Neural progenitor cell (in vitro differentiated cells): ENCODE data around the gene TWIST2. TPM values are rescaled to one million over a fixed set of nuclear protein-coding genes. Genes with fewer than 3 reads are reported as not detected.

ENCODE experiments used
- DNase-seq: peaks from one replicate; pipeline ENCODE4 v3.0.0-alpha.2; 2016; ENCODE audit warnings: low spot score
- H2AFZ ChIP-seq: fragments of 200-600 bp; sonication (generic); replicated peaks from 2 replicates; pipeline ENCODE4 v1.6.1; 2016; ENCODE audit warnings: antibody characterized with exemption
- H3F3A ChIP-seq: fragments of 200-600 bp; sonication (generic); 2 replicates; pipeline ENCODE4 v1.6.1; 2016; ENCODE audit warnings: antibody characterized with exemption, low read depth
- H3K27ac ChIP-seq: fragments of 200-600 bp; sonication (generic); 2 replicates; pipeline ENCODE4 v1.5.1; 2016; ENCODE audit warnings: mild to moderate bottlenecking
- H3K27me3 ChIP-seq: fragments of 200-600 bp; sonication (generic); 2 replicates; pipeline ENCODE4 v1.6.1; 2016; ENCODE audit warnings: mild to moderate bottlenecking, moderate library complexity
- H3K36me3 ChIP-seq: fragments of 200-600 bp; sonication (generic); 2 replicates; pipeline ENCODE4 v1.5.1; 2016
- H3K4me1 ChIP-seq: fragments of 200-600 bp; sonication (generic); 2 replicates; pipeline ENCODE4 v1.6.1; 2016; ENCODE audit warnings: mixed run types
- H3K4me2 ChIP-seq: fragments of 200-600 bp; sonication (generic); 2 replicates; pipeline ENCODE4 v1.6.1; 2016
- H3K4me3 ChIP-seq: fragments of 200-600 bp; sonication (generic); 2 replicates; pipeline ENCODE4 v1.5.1; 2016
- H3K79me2 ChIP-seq: fragments of 200-600 bp; sonication (generic); 2 replicates; pipeline ENCODE4 v1.6.1; 2016; ENCODE audit warnings: low read depth
- H3K9ac ChIP-seq: fragments of 200-600 bp; sonication (generic); 2 replicates; pipeline ENCODE4 v1.6.1; 2016
- H3K9me3 ChIP-seq: fragments of 200-600 bp; sonication (generic); 2 replicates; pipeline ENCODE4 v1.5.1; 2016; ENCODE audit warnings: low read depth
- H4K20me1 ChIP-seq: fragments of 200-600 bp; sonication (generic); 2 replicates; pipeline ENCODE4 v1.6.1; 2016; ENCODE audit warnings: low read depth
- H3K27ac Mint-ChIP-seq: 3 replicates; pipeline ENCODE4 v1.8.0; 2021; ENCODE audit warnings: mixed read lengths
- H3K27me3 Mint-ChIP-seq: 2 replicates; pipeline ENCODE4 v1.8.0; 2022; ENCODE audit warnings: low read depth, mild to moderate bottlenecking, inconsistent platforms, moderate library complexity, mixed read lengths; ENCODE audit not compliant: insufficient read depth
- H3K36me3 Mint-ChIP-seq: 3 replicates; pipeline ENCODE4 v1.8.0; 2021; ENCODE audit warnings: mixed read lengths
- H3K4me1 Mint-ChIP-seq: 3 replicates; pipeline ENCODE4 v1.8.0; 2021; ENCODE audit warnings: mixed read lengths
- H3K4me3 Mint-ChIP-seq: 3 replicates; pipeline ENCODE4 v1.8.0; 2021; ENCODE audit warnings: mild to moderate bottlenecking, moderate library complexity, mixed read lengths
- H3K9me3 Mint-ChIP-seq: 3 replicates; pipeline ENCODE4 v1.8.0; 2020; ENCODE audit warnings: mixed read lengths
- EZH2 ChIP-seq: fragments of 200-600 bp; sonication (generic); IDR thresholded peaks from 2 replicates; pipeline ENCODE4 v1.6.1; 2017; ENCODE audit warnings: antibody characterized with exemption, mild to moderate bottlenecking, moderate library complexity
- EZH2phosphoT487 ChIP-seq: fragments of 200-600 bp; sonication (generic); IDR thresholded peaks from 2 replicates; pipeline ENCODE4 v1.6.1; 2017; ENCODE audit warnings: antibody characterized with exemption
- total RNA-seq: library from RNA; depleted of rRNA; stranded (reverse); fragments of >200 nt; gene quantifications from 2 replicates; pipeline ENCODE4 v1.2.3, GENCODE V29; 2015; ENCODE audit warnings: low replicate concordance
- TF ChIP-seq, protein P1 (sequence below): fragments of 200-600 bp; sonication (generic); IDR thresholded peaks from 2 replicates; pipeline ENCODE4 v1.5.1; 2017; ENCODE audit warnings: antibody characterized with exemption, mild to moderate bottlenecking

The TWIST2 gene
- total RNA-seq, 1 donor from 2014 or later, result 0.51 TPM

DNA sequence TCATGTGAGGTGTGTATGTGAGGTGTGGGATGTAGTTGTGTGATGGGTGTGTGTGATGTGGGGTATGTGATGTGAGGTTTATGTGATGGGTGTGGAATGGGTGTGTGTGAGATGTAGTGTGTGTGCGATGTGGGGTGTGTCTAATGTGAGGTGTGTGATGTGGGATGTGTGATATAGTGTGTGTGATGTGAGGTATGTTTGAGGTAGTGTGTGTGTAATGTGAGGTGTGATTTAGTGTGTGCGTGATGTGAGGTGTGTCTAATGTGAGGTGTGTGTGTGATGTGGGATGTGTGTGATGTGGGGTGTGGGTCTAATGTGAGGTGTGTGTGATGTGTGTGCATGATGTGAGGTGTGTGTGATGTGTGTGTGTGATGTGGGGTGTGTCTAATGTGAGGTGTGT, 55.3 kb downstream of the TWIST2 start:
- Histone ChIP-seq H3K36me3 (no peaks in the 10 kb centered on the region), H3K4me2 (no peak overlapping the region), H2AFZ (no peak overlapping the region), H3K79me2 (no peaks in the 10 kb centered on the region), H3K27me3 (no peaks in the 10 kb centered on the region), H3K4me1 (peaks cover 10% of the 10 kb centered on the region), H3K9ac (no peak overlapping the region), H4K20me1 (no peaks in the 10 kb centered on the region), H3K4me3 (no peak overlapping the region), H3F3A (peaks cover 3% of the 10 kb centered on the region), H3K9me3 (no peaks in the 10 kb centered on the region), H3K27ac (no peak overlapping the region)
- Mint-ChIP-seq H3K27me3 (peaks cover 10% of the 10 kb centered on the region), H3K9me3 (no peaks in the 10 kb centered on the region), H3K4me1 (peaks cover 17% of the 10 kb centered on the region), H3K27ac (no peak overlapping the region), H3K36me3 (no peaks in the 10 kb centered on the region), H3K4me3 (no peak overlapping the region)
- no peak for TF ChIP-seq EZH2phosphoT487
- no peak for TF ChIP-seq EZH2
- TF ChIP-seq, protein P1, sequence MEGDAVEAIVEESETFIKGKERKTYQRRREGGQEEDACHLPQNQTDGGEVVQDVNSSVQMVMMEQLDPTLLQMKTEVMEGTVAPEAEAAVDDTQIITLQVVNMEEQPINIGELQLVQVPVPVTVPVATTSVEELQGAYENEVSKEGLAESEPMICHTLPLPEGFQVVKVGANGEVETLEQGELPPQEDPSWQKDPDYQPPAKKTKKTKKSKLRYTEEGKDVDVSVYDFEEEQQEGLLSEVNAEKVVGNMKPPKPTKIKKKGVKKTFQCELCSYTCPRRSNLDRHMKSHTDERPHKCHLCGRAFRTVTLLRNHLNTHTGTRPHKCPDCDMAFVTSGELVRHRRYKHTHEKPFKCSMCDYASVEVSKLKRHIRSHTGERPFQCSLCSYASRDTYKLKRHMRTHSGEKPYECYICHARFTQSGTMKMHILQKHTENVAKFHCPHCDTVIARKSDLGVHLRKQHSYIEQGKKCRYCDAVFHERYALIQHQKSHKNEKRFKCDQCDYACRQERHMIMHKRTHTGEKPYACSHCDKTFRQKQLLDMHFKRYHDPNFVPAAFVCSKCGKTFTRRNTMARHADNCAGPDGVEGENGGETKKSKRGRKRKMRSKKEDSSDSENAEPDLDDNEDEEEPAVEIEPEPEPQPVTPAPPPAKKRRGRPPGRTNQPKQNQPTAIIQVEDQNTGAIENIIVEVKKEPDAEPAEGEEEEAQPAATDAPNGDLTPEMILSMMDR, result no peak
- DNase-seq, result no peak

GRCh38 chr2:238904177-238904576, 56.3 kb downstream of the TWIST2 start:
- TF ChIP-seq EZH2phosphoT487, result no peak
- no peak overlapping the region for H3K9ac ChIP-seq
- Mint-ChIP-seq H3K27me3 (peaks cover 10% of the 10 kb centered on the region), H3K4me3 (no peak overlapping the region), H3K4me1 (peaks cover 17% of the 10 kb centered on the region), H3K27ac (no peak overlapping the region), H3K9me3 (no peaks in the 10 kb centered on the region), H3K36me3 (no peaks in the 10 kb centered on the region)
- H3K27me3 ChIP-seq, result no peaks in the 10 kb centered on the region
- H3K4me1 ChIP-seq, result peaks cover 10% of the 10 kb centered on the region
- H3K4me2 ChIP-seq, result no peak overlapping the region
- no peak overlapping the region for H2AFZ ChIP-seq
- no peak for DNase-seq
- H3K36me3 ChIP-seq, result no peaks in the 10 kb centered on the region
- H3F3A ChIP-seq, result peaks cover 8% of the 10 kb centered on the region
- H3K9me3 ChIP-seq, result no peaks in the 10 kb centered on the region
- H3K27ac ChIP-seq, result no peak overlapping the region
- H3K79me2 ChIP-seq, result no peaks in the 10 kb centered on the region
- H3K4me3 ChIP-seq, result no peak overlapping the region
- H4K20me1 ChIP-seq, result no peaks in the 10 kb centered on the region

DNA sequence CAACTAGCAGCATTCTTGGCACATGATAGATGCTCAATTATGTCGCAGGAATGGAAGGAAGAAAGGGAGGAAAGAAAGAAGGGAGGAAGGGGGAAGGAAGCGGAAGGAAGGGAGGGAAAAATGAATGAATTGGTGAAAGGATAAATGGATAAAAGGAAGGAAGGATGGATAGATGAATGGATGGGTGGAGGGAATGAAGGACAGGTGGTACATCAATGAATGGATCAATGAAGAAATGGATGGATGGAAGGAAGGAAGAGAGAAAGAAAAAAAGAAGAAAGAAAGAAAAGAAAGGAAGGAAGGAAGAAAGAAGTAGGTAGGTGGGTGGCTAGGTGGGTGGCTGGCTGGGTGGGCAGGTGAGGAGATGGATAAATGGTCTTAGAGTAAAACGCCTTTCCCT, 56.8 kb downstream of the TWIST2 start:
- TF ChIP-seq EZH2phosphoT487 (no peak), EZH2 (no peak)
- TF ChIP-seq, protein P1, result no peak
- H2AFZ ChIP-seq, result no peak overlapping the region
- Mint-ChIP-seq H3K27me3 (peaks cover 7% of the 10 kb centered on the region), H3K36me3 (no peaks in the 10 kb centered on the region), H3K4me3 (no peak overlapping the region), H3K9me3 (no peaks in the 10 kb centered on the region), H3K27ac (no peak overlapping the region), H3K4me1 (peaks cover 18% of the 10 kb centered on the region)
- H3K9ac ChIP-seq, result no peak overlapping the region
- H3K4me1 ChIP-seq, result peaks cover 15% of the 10 kb centered on the region
- H3K27me3 ChIP-seq, result no peaks in the 10 kb centered on the region
- DNase-seq, result no peak
- no peak overlapping the region for H3K4me3 ChIP-seq
- no peak overlapping the region for H3K27ac ChIP-seq
- H3K36me3 ChIP-seq, result no peaks in the 10 kb centered on the region
- H3F3A ChIP-seq, result peaks cover 8% of the 10 kb centered on the region
- no peak overlapping the region for H3K4me2 ChIP-seq
- no peaks in the 10 kb centered on the region for H3K79me2 ChIP-seq
- H3K9me3 ChIP-seq, result no peaks in the 10 kb centered on the region
- no peaks in the 10 kb centered on the region for H4K20me1 ChIP-seq

DNA sequence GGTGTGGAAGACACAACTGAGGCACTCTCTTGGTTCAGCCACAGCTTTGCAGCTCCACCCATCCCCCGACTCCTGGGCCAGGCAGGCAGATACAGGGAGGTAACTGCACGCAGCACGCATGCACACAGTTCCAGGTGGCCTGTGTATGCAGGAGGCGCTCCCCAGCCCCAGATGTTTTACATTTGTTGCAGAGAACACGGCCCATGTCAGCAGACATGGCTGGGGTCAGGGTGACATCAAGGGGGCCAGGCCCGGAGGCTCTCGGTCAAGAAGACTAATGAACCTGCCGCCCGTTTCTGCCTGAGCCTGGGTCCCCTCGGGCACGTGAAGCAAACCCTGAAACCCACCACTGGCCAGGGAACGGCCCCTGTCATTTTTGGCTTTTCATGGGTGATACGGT, 57.3 kb downstream of the TWIST2 start:
- H3K27me3 Mint-ChIP-seq, result peaks cover 7% of the 10 kb centered on the region
- H3K27me3 ChIP-seq, result no peaks in the 10 kb centered on the region
- H3K27ac ChIP-seq, result no peak overlapping the region
- no peaks in the 10 kb centered on the region for H3K79me2 ChIP-seq
- TF ChIP-seq EZH2 (no peak), EZH2phosphoT487 (no peak)
- TF ChIP-seq, protein P1, result no peak
- H3K4me2 ChIP-seq, result no peak overlapping the region
- H3K9ac ChIP-seq, result no peak overlapping the region
- no peaks in the 10 kb centered on the region for H3K36me3 Mint-ChIP-seq
- H3K9me3 Mint-ChIP-seq, result no peaks in the 10 kb centered on the region
- H3K4me1 ChIP-seq, result peaks cover 14% of the 10 kb centered on the region
- no peak overlapping the region for H2AFZ ChIP-seq
- H3F3A ChIP-seq, result peaks cover 8% of the 10 kb centered on the region
- no peak overlapping the region for H3K27ac Mint-ChIP-seq
- H3K36me3 ChIP-seq, result no peaks in the 10 kb centered on the region
- H3K4me3 Mint-ChIP-seq, result no peak overlapping the region
- no peak overlapping the region for H3K4me3 ChIP-seq
- H3K9me3 ChIP-seq, result no peaks in the 10 kb centered on the region
- peaks cover 19% of the 10 kb centered on the region for H3K4me1 Mint-ChIP-seq
- DNase-seq, result no peak
- no peaks in the 10 kb centered on the region for H4K20me1 ChIP-seq
